NT2/D1 (cell line): Measurements from ENCODE around the gene SEC62.

Experiments
- SUZ12 ChIP-seq: IDR thresholded peaks from 2 replicates; pipeline ENCODE4 v1.6.1; 2011; ENCODE audit not compliant: insufficient read length, insufficient read depth; ENCODE audit errors: extremely low read depth
- ZNF274 ChIP-seq: IDR thresholded peaks from 2 replicates; pipeline ENCODE4 v1.6.1; 2011; ENCODE audit warnings: mild to moderate bottlenecking, low read depth, low read length

- no peak for TF ChIP-seq ZNF274
- no peak for TF ChIP-seq SUZ12
Observed at GRCh38 chr3:170038434-170039110, 72.0 kb downstream of the SEC62 start.
